DMS153 treated with DMSO at 0.1 percent for 48 hours (cell line): Measurements from ENCODE around the gene USP6NL.
"Not testable (repeated sequence)": the region's sequence is repeated elsewhere in the genome, so short reads cannot be mapped to it uniquely, and the experiment has no call there.

Experiments used
- DNase-seq: peaks from one replicate; lab custom pipeline; 2025; ENCODE audit not compliant: unreplicated experiment; lab: John Stamatoyannopoulos, UW

Gene USP6NL

GRCh38 chr10:11520892-11521291 is 90.6 kb downstream of the USP6NL start:
- no peak for DNase-seq

GRCh38 chr10:11517150-11517549 is 94.3 kb downstream of the USP6NL start:
- no peak for DNase-seq

- DNase-seq, result no peak
These were observed 95.1 kb downstream of the USP6NL start for GRCh38 chr10:11516431-11516746.

GRCh38 chr10:11515596-11516430 is 95.6 kb downstream of the USP6NL start:
- DNase-seq, result peak; percentile 3

- DNase-seq, result no peak
These were observed 97.7 kb downstream of the USP6NL start for GRCh38 chr10:11513727-11514126.

GRCh38 chr10:11512596-11512995 is 98.9 kb downstream of the USP6NL start:
- no peak for DNase-seq

GRCh38 chr10:11511321-11511720 is 100.1 kb downstream of the USP6NL start:
- DNase-seq, result no peak

GRCh38 chr10:11510736-11511135 is 100.7 kb downstream of the USP6NL start:
- no peak for DNase-seq

- no peak for DNase-seq
These were observed 101.2 kb downstream of the USP6NL start for GRCh38 chr10:11510281-11510680.

- no peak for DNase-seq
These were observed 102.4 kb downstream of the USP6NL start for GRCh38 chr10:11509036-11509435.

GRCh38 chr10:11506247-11506789 is 105.1 kb downstream of the USP6NL start:
- no peak for DNase-seq

GRCh38 chr10:11505639-11506038 is 105.8 kb downstream of the USP6NL start:
- DNase-seq, result no peak

GRCh38 chr10:11504566-11505285 is 106.7 kb downstream of the USP6NL start:
- no peak for DNase-seq

- DNase-seq, result no peak
These were observed 109.8 kb downstream of the USP6NL start for GRCh38 chr10:11501600-11501999.

- no peak for DNase-seq
These were observed 111.9 kb downstream of the USP6NL start for GRCh38 chr10:11499425-11500071.

GRCh38 chr10:11498399-11498798 is 113.1 kb downstream of the USP6NL start:
- DNase-seq, result no peak

GRCh38 chr10:11494923-11495322 is 116.5 kb downstream of the USP6NL start:
- DNase-seq, result not testable (repeated sequence)

GRCh38 chr10:11493646-11494045 is 117.8 kb downstream of the USP6NL start:
- no peak for DNase-seq

- no peak for DNase-seq
These were observed 120.4 kb downstream of the USP6NL start for GRCh38 chr10:11491087-11491486.

- DNase-seq, result no peak
These were observed 121.9 kb downstream of the USP6NL start for GRCh38 chr10:11489591-11489990.

GRCh38 chr10:11488126-11488525 is 123.3 kb downstream of the USP6NL start:
- no peak for DNase-seq
